Upper lobe of right lung (tissue), 1 donor: ENCODE measurements around the gene TUBA8. TPM values are rescaled to one million over a fixed set of nuclear protein-coding genes. Genes with fewer than 3 reads are reported as not detected.
"Not testable (repeated sequence)": the region's sequence is repeated elsewhere in the genome, so short reads cannot be mapped to it uniquely, and the experiment has no call there.

Source experiments
- ATAC-seq: fragments of 200-7000 bp; cut with Tn5 transposase; one replicate; pipeline ENCODE4 v1.9.1; 2020; ENCODE audit warnings: mild to moderate bottlenecking, moderate library complexity
- DNase-seq: peaks from one replicate; pipeline ENCODE4 v3.0.0-alpha.2; 2020
- H3K27ac ChIP-seq: fragments of 200-600 bp; one replicate; pipeline ENCODE4 v1.8.0; 2022
- H3K27me3 ChIP-seq: fragments of 200-600 bp; one replicate; pipeline ENCODE4 v1.8.0; 2022; ENCODE audit warnings: mild to moderate bottlenecking
- H3K36me3 ChIP-seq: fragments of 200-600 bp; one replicate; pipeline ENCODE4 v1.8.0; 2022
- H3K4me1 ChIP-seq: fragments of 200-600 bp; one replicate; pipeline ENCODE4 v1.8.0; 2022
- H3K4me3 ChIP-seq: fragments of 200-600 bp; one replicate; pipeline ENCODE4 v1.8.0; 2022; ENCODE audit warnings: mild to moderate bottlenecking
- H3K9me3 ChIP-seq: fragments of 200-600 bp; one replicate; pipeline ENCODE4 v1.8.0; 2022
- intact Hi-C: fragments of 100-400 bp; cut with DNase I; formaldehyde crosslinking; loops from one replicate; pipeline ENCODE4 v1.11.0; 2022
- total RNA-seq: library from RNA; stranded (reverse); fragmentation: NEBNext Ultra II Directional; extraction: Animal tissue kit (Norgen Biotek cat#: 25700); gene quantifications from one replicate; pipeline ENCODE4 v1.2.1, GENCODE V29; 2021
- donor health status: DM: no; HTN: yes; CAD: no; lungs with severe emphysema.

Gene TUBA8
- total RNA-seq, 1 donor from 2014 or later, result 1.7 TPM

GRCh38 chr22:18173441-18173840 lies 62.8 kb downstream of the TUBA8 start:
- H3K4me3 ChIP-seq, DNase-seq, H3K9me3 ChIP-seq, H3K27me3 ChIP-seq, H3K4me1 ChIP-seq, H3K36me3 ChIP-seq, H3K27ac ChIP-seq, intact Hi-C loops, ATAC-seq: not testable (repeated sequence)

Other genes starting within 250 kb of the TUBA8 start
- gene MICAL3, start 86.2 kb upstream of the TUBA8 start, total RNA-seq, result 31.2 TPM
- 35.5 TPM for gene PEX26, start 32.8 kb upstream of the TUBA8 start, total RNA-seq
- 11.1 TPM for gene USP18, start 39.4 kb downstream of the TUBA8 start, total RNA-seq